ENCODE data around the gene TMEM11. TPM values are rescaled to one million over a fixed set of nuclear protein-coding genes. Genes with fewer than 3 reads are reported as not detected.

The TMEM11 gene
- total and polyA plus RNA-seq, 10 donors, result 14.2 to 25.0 (median 20.3) TPM

DNA sequence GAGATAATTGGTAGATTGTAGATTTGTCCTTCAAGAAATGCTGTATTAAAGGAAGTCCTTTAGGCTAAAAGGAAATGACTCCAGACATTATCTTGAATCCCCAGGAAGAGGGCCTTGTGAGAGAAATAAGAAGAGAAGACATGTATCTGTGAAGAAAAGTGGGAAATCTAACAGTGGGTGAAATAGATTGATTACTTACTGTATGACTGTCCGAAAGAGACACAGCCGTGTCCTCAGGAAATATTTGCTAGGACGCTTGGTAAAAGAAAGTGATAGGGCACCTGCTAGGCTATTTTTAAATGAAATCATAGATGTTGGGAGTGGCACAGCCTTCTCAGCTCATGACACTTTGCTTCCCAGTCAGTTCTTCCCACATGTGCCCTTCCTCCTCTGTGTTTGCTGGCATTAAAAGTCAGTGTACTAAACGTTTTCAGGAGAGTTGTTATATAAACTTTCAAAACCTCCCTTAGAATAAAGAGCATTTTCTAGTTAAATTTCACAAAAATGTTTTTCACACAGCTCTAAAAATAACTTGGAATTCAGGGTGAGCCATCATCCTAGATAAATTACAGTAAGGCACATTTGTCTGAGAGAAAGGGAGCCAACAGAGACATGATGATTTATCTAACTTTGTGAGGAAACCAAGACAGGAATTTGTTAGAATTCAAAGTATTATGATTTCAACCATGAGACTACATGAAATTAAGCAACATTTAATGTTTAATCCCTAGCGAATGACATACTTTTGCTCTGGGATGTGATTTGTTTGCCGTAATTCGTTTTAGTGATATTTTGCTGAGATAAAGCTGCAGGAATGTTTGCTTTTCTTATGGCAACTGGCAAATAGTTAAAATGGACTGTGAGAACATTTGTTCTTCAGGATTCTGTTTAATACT lies 52.2 kb downstream of the TMEM11 start:
- intact Hi-C loops (cut with DNase I; ENCODE audit: low total_unique reads), result no loop called here
- Histone ChIP-seq H3K36me3 (peaks cover 0 to 11% (median 0%) of the 10 kb centered on the region in 6 donors), H3K27ac (peak overlapping the region; percentile 9 to 63 (median 49)), H3K9me3 (no peaks in the 10 kb centered on the region), H3K4me3 (no peak overlapping the region), H3K27me3 (replicated peaks in 1 of 7) (no peaks in the 10 kb centered on the region), H3K4me1 (peaks cover 3 to 50% (median 13%) of the 10 kb centered on the region in 6 donors)
- DNase-seq, result no peak
- TF ChIP-seq POLR2A (IDR thresholded peaks at IDR 0.05), result no peak
- no peak for TF ChIP-seq CTCF (IDR thresholded peaks at IDR 0.05 in 8 of 11, conservative IDR thresholded peaks at IDR 0.05 in 3 of 11)
- no peak for TF ChIP-seq POLR2AphosphoS5 (IDR thresholded peaks at IDR 0.05)
- 52 to 70% (median 64%) methylated on average over 7 of the region's 7 CpGs for WGBS, 5 donors

- Histone ChIP-seq H3K4me3 (no peak overlapping the region), H3K27ac (peak overlapping the region in 1 of 8 donors; percentile 63), H3K36me3 (peaks cover 0 to 8% (median 0%) of the 10 kb centered on the region in 6 donors), H3K4me1 (peaks cover 0 to 41% (median 12%) of the 10 kb centered on the region in 6 donors), H3K27me3 (replicated peaks in 1 of 7) (no peaks in the 10 kb centered on the region), H3K9me3 (peaks cover 0 to 7% (median 5%) of the 10 kb centered on the region in 8 donors)
- TF ChIP-seq POLR2A (IDR thresholded peaks at IDR 0.05) (no peak), POLR2AphosphoS5 (IDR thresholded peaks at IDR 0.05) (no peak), CTCF (IDR thresholded peaks at IDR 0.05 in 8 of 11, conservative IDR thresholded peaks at IDR 0.05 in 3 of 11) (no peak)
- no peak for DNase-seq
- intact Hi-C loops (cut with DNase I; ENCODE audit: low total_unique reads), result no loop called here
Observed at GRCh38 chr17:21160401-21160800, 53.6 kb downstream of the TMEM11 start.

DNA sequence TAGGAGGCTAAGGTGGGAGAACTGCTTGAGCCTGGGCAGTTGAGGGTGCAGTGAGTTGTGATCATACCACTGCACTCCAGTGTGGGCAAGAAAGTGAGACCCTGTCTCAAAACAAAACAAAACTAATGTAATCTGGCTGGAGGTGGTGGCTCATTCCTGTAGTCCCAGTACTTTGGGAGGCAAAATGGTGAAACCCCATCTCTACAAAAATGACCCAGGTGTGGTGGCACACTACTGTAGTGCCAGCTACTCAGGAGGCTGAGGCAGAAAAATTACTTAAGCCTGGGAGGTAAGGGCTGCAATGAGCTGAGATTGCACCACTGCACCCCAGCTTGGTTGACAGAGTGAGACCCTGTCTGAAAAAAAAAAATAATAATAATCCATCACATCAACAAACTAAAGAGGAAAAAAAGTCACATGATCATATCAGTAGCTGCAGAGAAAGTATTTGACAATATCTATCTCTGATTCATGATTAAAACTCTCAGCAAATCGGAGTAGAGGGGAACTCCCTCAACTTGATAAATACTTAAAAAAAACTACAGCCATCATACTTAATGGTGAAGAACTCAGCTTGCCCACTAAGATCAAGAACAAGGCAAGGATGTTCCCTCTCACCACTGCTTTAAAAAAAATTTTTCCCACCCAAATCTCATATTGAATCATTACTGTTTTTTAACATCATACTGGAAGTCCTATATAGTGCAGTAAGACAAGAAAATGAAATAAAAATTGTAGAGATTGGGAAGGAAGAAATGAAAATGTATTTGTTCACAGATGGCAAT lies 56.2 kb downstream of the TMEM11 start:
- Histone ChIP-seq H3K9me3 (peaks cover 0 to 23% (median 12%) of the 10 kb centered on the region in 8 donors), H3K4me3 (no peak overlapping the region), H3K27me3 (replicated peaks in 1 of 7) (no peaks in the 10 kb centered on the region), H3K27ac (no peak overlapping the region), H3K36me3 (no peaks in the 10 kb centered on the region), H3K4me1 (peaks cover 0 to 33% (median 15%) of the 10 kb centered on the region in 6 donors)
- 57 to 77% (median 67%) methylated on average over 1 of the region's 1 CpG for WGBS, 5 donors
- intact Hi-C loops (cut with DNase I; ENCODE audit: low total_unique reads), result no loop called here
- no peak for DNase-seq
- no peak for TF ChIP-seq POLR2AphosphoS5 (IDR thresholded peaks at IDR 0.05)
- TF ChIP-seq CTCF (IDR thresholded peaks at IDR 0.05 in 8 of 11, conservative IDR thresholded peaks at IDR 0.05 in 3 of 11), result no peak
- TF ChIP-seq POLR2A (IDR thresholded peaks at IDR 0.05), result no peak
